Activated CD4-positive, alpha-beta T cell treated with anti-CD3 and anti-CD28 coated beads for 36 hours (primary cell): Measurements from ENCODE around the gene SLC35B2. TPM values are rescaled to one million over a fixed set of nuclear protein-coding genes. Genes with fewer than 3 reads are reported as not detected.

Experiments
- ATAC-seq: fragments of 200-7000 bp; cut with Tn5 transposase; one replicate; pipeline ENCODE4 v1.10.0; 2021; ENCODE audit warnings: mild to moderate bottlenecking, moderate library complexity
- CTCF ChIA-PET: fragments of 350-600 bp; sonication (Branson Sonifier 250); formaldehyde crosslinking; loops from one replicate; lab custom pipeline; 2021; ENCODE audit warnings: antibody characterized with exemption; lab: Charles Lee
- POLR2A ChIA-PET: fragments of 350-600 bp; sonication (Branson Sonifier 250); formaldehyde crosslinking; loops from one replicate; lab custom pipeline; 2021; ENCODE audit warnings: antibody characterized with exemption, inconsistent platforms; lab: Charles Lee
- DNase-seq: peaks from one replicate; pipeline ENCODE4 v3.0.0-alpha.2; 2020
- H3K27ac Mint-ChIP-seq: one replicate; pipeline ENCODE4 v1.8.0; 2021; ENCODE audit warnings: mixed read lengths
- H3K27me3 Mint-ChIP-seq: one replicate; pipeline ENCODE4 v1.8.0; 2021; ENCODE audit warnings: mixed read lengths
- H3K36me3 Mint-ChIP-seq: one replicate; pipeline ENCODE4 v1.8.0; 2021; ENCODE audit warnings: low read depth, mixed read lengths
- H3K4me1 Mint-ChIP-seq: one replicate; pipeline ENCODE4 v1.8.0; 2021; ENCODE audit warnings: mixed read lengths
- H3K4me3 Mint-ChIP-seq: one replicate; pipeline ENCODE4 v1.8.0; 2021; ENCODE audit warnings: mild to moderate bottlenecking, moderate library complexity, mixed read lengths
- H3K9me3 Mint-ChIP-seq: one replicate; pipeline ENCODE4 v1.8.0; 2021; ENCODE audit warnings: low read depth, mixed read lengths
- intact Hi-C, 2 experiments: fragments of 100-400 bp; cut with DNase I in 1 of 2; cut with micrococcal nuclease in 1 of 2; formaldehyde crosslinking; loops; one replicate each; pipeline versions ENCODE4 v1.14.2 to v1.15.1; 2022 to 2024; cut with DNase I, micrococcal nuclease
- total RNA-seq, 2 experiments: library from RNA; stranded (reverse); gene quantifications; one replicate each; pipeline ENCODE4 v1.2.3, GENCODE V29; 2021

Gene SLC35B2, protein sequence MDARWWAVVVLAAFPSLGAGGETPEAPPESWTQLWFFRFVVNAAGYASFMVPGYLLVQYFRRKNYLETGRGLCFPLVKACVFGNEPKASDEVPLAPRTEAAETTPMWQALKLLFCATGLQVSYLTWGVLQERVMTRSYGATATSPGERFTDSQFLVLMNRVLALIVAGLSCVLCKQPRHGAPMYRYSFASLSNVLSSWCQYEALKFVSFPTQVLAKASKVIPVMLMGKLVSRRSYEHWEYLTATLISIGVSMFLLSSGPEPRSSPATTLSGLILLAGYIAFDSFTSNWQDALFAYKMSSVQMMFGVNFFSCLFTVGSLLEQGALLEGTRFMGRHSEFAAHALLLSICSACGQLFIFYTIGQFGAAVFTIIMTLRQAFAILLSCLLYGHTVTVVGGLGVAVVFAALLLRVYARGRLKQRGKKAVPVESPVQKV
- total RNA-seq: 10 to 100 TPM; 14.1 TPM

DNA sequence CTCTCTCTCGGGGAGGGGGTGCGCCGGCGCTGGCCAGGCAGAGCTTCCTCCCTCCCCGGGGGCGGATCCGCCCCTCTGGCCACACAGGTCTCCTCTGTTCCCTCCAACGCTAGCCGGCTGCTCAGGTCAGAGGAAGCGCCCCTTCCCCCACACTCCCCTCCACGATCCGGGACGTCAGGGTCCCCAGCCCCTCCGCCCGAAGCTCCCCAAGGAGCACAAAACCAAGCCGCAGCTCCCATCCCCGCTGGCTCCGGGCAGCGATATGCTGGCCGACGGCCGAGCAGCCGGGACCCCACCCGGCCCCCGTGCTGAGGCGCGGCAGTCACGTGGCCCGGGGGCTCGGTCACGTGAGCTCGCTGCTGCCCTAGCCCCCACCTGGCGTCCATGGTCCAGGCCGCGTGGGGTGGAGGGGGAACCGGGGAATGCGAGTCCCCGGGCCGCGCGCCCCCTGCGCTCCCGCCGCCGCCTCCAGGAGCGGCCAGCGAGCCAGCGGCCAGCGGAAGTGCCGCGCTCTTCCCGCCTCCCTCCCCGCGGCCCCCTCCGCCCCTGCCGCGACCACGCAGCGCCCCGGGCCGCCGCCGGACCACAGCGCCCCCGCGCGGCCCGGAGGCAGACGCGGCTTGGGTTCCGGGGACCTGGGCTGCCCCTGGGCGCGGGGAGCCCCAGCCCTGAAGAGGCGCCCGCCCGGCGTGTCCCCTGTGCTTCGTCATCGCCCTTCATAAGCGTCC lies at the start of gene SLC35B2:
Gene SLC35B2, minus strand, starts transcription at position 504 of the 728 bp plus-strand sequence. Its CDS starts 118 bp downstream, at position 386.
- Mint-ChIP-seq H3K27ac (peak within 1 kb of the TSS; percentile 90), H3K9me3 (no peaks in the 10 kb centered on the region), H3K36me3 (peaks cover 49% of the 10 kb centered on the region), H3K27me3 (no peaks in the 10 kb centered on the region), H3K4me1 (peaks cover 56% of the 10 kb centered on the region), H3K4me3 (peak within 1 kb of the TSS; percentile 83)
- DNase-seq (peak; percentile 81), ATAC-seq (peak; percentile 72)
- intact Hi-C loops: loop anchor here (1.0 to 2.0 kb wide), 5 partner anchors 8 to 160 kb away; partner anchors contain the start of genes HSP90AB1 (in 2 of the 2), NFKBIE (in 2 of the 2) and SLC29A1 (in 1 of the 2)
- ChIA-PET CTCF (interaction anchor here (0.5 to 3.1 kb wide), 22 partner anchors 7 to 141 kb away, joined by 3 to 40 read pairs (median 4); partner anchors contain the start of genes AARS2, HSP90AB1 and SLC29A1), POLR2A (interaction anchor here (1.4 to 4.3 kb wide), 3 partner anchors 10 to 33 kb away, joined by 3 to 70 read pairs (median 28); partner anchors contain the start of genes HSP90AB1 and SLC29A1)

DNA sequence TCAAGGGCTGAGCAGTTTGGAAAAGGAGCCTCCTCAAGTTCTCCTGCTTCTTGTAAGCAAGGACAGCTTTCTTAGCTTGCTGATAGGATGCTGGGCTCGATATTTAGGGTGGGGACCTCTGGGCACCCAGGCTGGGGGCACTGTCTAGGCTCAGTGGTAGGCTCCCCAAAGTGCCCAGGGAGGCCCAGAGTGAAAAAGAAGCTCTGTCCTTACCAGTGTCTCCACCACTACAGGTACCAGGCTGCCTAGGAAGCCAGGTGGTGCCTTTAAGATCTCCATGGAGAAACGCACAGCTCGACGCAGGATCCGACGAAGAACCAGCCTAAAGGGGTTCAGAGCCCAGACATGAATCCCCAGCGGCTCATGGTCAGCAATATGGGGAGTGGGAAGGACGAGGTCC lies 49.4 kb upstream of the SLC35B2 start:
- intact Hi-C loops: no loop called here
- Mint-ChIP-seq H3K9me3 (no peaks in the 10 kb centered on the region), H3K27ac (no peak overlapping the region), H3K36me3 (peaks cover 43% of the 10 kb centered on the region), H3K4me3 (no peak overlapping the region), H3K4me1 (peaks cover 3% of the 10 kb centered on the region), H3K27me3 (no peaks in the 10 kb centered on the region)
- ChIA-PET CTCF (interaction anchor here (0.7 to 3.9 kb wide), 4 partner anchors 12 to 38 kb away, joined by 3 to 19 read pairs (median 4); no protein-coding TSS in a partner anchor), POLR2A (no interaction called here)
- no peak for ATAC-seq
- no peak for DNase-seq

DNA sequence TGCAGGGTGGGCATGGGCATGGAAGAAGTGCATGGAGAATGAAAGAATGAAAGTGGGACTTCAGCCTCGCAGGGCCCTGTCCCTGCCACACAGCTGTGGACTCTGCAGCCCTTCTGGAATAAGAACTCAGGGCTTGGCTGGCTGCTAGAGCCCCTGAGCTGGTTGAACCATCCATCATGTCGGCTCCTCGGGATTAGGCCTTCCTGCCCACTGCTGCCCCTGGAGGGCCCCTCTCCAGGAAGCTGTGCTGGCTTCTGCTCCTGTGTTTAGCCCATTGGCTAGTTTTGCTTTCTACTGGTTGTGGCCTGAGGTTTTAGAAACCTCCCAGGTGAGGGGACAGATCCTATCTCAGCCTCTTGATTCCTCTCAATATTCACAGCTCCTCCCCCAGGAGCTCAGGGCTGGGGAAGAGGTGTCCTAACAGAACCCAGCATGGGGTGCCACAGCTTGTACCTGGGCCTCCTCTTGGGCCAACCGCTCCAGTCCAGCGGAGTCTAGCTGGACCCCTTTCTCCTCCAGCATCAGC lies 47.9 kb upstream of the SLC35B2 start:
- ATAC-seq (no peak), DNase-seq (no peak)
- ChIA-PET POLR2A (interaction anchor here (0.6 to 1.5 kb wide), 3 partner anchors 9 to 296 kb away, joined by 3 to 4 read pairs (median 3); no protein-coding TSS in a partner anchor), CTCF (interaction anchor here (0.6 to 4.6 kb wide), 18 partner anchors 9 to 405 kb away, joined by 3 to 55 read pairs (median 3); partner anchors contain the start of genes AARS2, NFKBIE and TMEM151B)
- peaks cover 49% of the 10 kb centered on the region for H3K36me3 Mint-ChIP-seq
- H3K27ac Mint-ChIP-seq: no peak overlapping the region
- no peaks in the 10 kb centered on the region for H3K9me3 Mint-ChIP-seq
- H3K4me3 Mint-ChIP-seq: no peak overlapping the region
- no peaks in the 10 kb centered on the region for H3K4me1 Mint-ChIP-seq
- H3K27me3 Mint-ChIP-seq: no peaks in the 10 kb centered on the region
- intact Hi-C loops: loop anchor here in 1 of 2 experiments (2.0 kb wide), 1 partner anchor 36 kb away; no protein-coding TSS in a partner anchor

DNA sequence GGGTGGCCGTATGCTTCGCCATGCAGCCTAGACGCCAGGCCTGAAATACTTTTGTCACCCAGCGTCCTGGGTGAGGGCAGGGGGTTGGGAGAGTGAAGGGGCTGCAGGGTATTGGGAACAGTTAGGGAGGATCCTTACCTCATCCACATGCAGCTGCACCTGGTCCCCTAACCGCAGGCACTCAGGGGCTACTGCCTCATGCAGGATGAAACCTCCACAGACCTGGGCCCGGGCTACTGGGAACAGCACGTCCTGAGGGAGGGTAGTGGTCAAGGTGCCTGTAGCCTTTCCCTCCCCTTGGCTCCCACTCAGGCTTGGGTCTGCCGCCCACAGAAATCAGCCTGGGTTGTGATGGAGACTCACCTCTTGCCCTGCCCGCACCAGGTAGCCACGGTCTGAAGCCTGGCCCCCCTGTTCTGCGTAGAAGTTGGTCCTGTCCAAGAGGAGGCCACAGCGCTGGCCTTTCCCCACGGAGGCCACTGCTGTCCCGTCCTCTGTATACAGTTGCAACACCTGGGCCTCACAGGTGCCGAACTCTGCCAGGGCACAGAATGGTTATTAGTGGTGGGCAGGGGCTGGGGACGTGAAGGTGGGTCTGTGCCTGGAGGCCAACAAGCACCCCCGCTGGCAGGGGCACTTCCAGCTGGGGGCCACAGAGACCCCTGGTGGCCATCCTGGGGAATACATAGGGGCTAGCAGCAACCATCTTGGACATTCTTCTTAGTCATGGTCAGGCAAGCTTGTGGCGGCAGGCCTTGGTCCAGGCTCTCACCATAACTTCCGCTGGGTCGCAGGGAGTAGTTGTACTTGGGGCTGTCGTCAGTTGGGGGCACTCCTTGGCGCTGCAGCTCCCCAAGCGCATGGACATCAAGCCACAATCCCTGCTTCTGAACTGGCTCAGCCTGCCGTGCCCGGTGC lies 47.2 kb upstream of the SLC35B2 start:
- ATAC-seq: peak; percentile 71
- POLR2A ChIA-PET: interaction anchor here (0.9 to 1.5 kb wide), 2 partner anchors 8 to 38 kb away, joined by 3 to 4 read pairs; no protein-coding TSS in a partner anchor
- H3K4me3 Mint-ChIP-seq: no peak overlapping the region
- intact Hi-C loops: loop anchor here (1.0 to 2.0 kb wide), 2 partner anchors 36 kb away; no protein-coding TSS in a partner anchor
- CTCF ChIA-PET: interaction anchor here (0.6 to 4.6 kb wide), 16 partner anchors 9 to 404 kb away, joined by 3 to 55 read pairs (median 3); partner anchors contain the start of genes AARS2, NFKBIE and TMEM151B
- no peaks in the 10 kb centered on the region for H3K9me3 Mint-ChIP-seq
- DNase-seq: peak; percentile 60
- H3K36me3 Mint-ChIP-seq: peaks cover 46% of the 10 kb centered on the region
- H3K4me1 Mint-ChIP-seq: no peaks in the 10 kb centered on the region
- no peaks in the 10 kb centered on the region for H3K27me3 Mint-ChIP-seq
- H3K27ac Mint-ChIP-seq: no peak overlapping the region

DNA sequence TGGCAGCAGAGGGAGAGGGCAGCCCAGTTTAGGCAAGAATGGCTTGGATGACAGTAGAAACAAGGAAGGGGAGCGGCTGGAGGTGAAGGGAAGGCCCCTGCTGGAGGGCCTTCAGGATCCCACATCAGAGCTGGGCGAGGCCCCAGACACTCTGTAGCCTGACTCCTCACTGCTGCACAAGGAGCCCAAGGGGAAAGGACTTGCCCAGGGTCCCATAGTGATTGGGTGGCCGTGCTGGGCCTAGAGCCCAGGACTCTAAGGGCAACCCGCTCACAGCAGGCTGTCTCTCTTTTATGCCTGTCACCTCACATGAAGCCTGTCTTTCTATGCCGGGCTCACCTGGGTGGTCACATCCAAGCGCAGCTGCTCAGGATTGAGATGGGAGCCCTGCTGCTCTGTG lies 46.5 kb upstream of the SLC35B2 start:
- H3K9me3 Mint-ChIP-seq: no peaks in the 10 kb centered on the region
- ATAC-seq: no peak
- DNase-seq: no peak
- H3K27me3 Mint-ChIP-seq: no peaks in the 10 kb centered on the region
- no peaks in the 10 kb centered on the region for H3K4me1 Mint-ChIP-seq
- peaks cover 48% of the 10 kb centered on the region for H3K36me3 Mint-ChIP-seq
- H3K27ac Mint-ChIP-seq: no peak overlapping the region
- ChIA-PET CTCF (interaction anchor here (3.4 to 4.6 kb wide), 2 partner anchors 10 to 35 kb away, joined by 25 to 55 read pairs; partner anchors contain the start of genes AARS2 and TMEM151B), POLR2A (no interaction called here)
- intact Hi-C loops: loop anchor here (1.0 to 2.0 kb wide), 2 partner anchors 35 to 36 kb away; no protein-coding TSS in a partner anchor
- H3K4me3 Mint-ChIP-seq: no peak overlapping the region

DNA sequence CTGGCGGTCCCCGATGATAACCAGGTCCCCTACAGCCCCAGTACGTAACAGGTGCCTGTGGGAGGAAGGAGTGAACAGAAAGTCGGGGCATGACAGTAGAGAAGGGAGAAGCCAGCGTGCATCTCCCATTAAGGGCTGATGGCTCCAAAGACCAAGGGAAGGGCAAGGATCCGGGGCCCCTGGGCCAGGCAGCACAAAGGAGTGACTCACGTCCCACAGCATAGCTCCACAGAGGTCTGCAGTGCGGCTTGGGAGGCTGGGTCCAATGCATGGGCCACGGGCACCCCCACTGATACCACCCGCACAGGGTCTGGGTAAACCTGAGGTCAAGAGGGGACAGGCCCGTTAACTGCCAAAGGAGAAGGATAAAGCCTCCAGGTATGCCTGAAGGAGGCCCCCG lies 45.5 kb upstream of the SLC35B2 start:
- Mint-ChIP-seq H3K4me3 (no peak overlapping the region), H3K4me1 (no peaks in the 10 kb centered on the region), H3K27me3 (peaks cover 4% of the 10 kb centered on the region), H3K27ac (no peak overlapping the region), H3K9me3 (no peaks in the 10 kb centered on the region), H3K36me3 (peaks cover 48% of the 10 kb centered on the region)
- CTCF ChIA-PET: interaction anchor here (0.6 to 4.6 kb wide), 4 partner anchors 11 to 36 kb away, joined by 3 to 55 read pairs (median 14); partner anchors contain the start of genes AARS2 and TMEM151B
- no peak for ATAC-seq
- DNase-seq: no peak
- POLR2A ChIA-PET: no interaction called here
- intact Hi-C loops: no loop called here

DNA sequence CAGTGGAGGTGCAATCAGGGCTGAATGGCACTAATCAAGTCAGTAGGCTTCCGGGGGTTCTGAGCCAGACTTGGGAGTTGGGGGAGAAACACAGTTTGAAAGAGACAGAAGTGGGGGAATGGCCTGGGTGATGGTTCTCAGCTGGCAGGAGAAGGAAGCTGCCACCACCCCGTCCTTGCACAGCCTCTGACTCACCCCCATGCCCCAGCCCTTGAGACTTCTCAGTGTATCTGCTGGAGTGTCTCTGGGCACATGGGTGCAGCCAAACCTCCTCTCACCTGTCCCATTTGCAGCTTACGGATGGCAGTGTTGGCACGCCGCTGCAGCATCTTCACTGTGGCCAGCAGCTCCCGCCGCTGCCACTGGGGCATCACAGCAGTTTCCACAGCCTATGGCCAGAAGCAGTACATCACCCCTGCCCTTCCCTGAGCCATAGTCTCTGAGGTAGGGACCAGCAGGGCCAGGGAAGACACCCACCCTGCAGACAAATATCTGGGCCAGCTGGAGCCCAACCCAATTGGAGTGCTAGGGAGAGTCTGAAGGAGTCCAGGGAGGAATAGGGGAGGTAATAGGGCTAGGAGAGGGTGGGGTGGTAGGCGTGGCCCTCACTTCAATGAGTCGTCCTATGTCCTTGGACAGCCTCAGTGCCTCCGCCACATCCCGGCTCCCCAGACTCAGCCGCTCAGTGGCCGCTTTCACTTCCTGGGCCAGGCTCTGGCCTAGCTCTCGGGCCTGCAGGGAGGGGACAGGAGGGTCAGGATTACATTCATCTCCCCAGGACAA lies 44.6 kb upstream of the SLC35B2 start:
- H3K4me1 Mint-ChIP-seq: peaks cover 2% of the 10 kb centered on the region
- H3K9me3 Mint-ChIP-seq: no peaks in the 10 kb centered on the region
- ChIA-PET CTCF (interaction anchor here (0.7 to 4.6 kb wide), 4 partner anchors 11 to 756 kb away, joined by 3 to 55 read pairs (median 4); partner anchors contain the start of genes AARS2 and TMEM151B), POLR2A (no interaction called here)
- H3K36me3 Mint-ChIP-seq: peaks cover 43% of the 10 kb centered on the region
- peaks cover 6% of the 10 kb centered on the region for H3K27me3 Mint-ChIP-seq
- intact Hi-C loops: no loop called here
- no peak for ATAC-seq
- no peak overlapping the region for H3K27ac Mint-ChIP-seq
- no peak for DNase-seq
- H3K4me3 Mint-ChIP-seq: no peak overlapping the region

DNA sequence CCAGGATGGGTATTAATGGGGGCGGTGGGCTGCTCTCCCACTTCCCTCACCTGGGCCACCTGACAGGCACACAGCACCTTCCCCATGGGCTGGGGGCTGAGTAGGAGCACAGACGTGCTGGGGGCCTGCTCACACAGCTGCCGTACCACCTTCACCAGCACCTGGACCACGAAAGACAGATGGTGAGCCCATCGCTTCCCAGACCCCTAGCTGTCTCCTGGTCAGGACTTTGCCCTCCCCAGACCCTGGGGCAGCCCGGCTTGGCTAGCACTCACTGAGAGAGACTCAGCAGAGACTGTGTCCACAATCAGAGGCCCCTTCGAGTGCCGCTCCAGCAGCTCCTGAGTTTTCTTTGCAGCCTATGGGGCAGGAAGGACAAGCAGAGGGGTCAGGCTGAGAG lies 43.8 kb upstream of the SLC35B2 start:
- ChIA-PET POLR2A (no interaction called here), CTCF (interaction anchor here (0.7 to 1.9 kb wide), 3 partner anchors 12 to 755 kb away, joined by 3 to 5 read pairs (median 3); partner anchors contain the start of gene AARS2)
- H3K27me3 Mint-ChIP-seq: peaks cover 13% of the 10 kb centered on the region
- H3K27ac Mint-ChIP-seq: no peak overlapping the region
- ATAC-seq: no peak
- no peaks in the 10 kb centered on the region for H3K9me3 Mint-ChIP-seq
- DNase-seq: no peak
- intact Hi-C loops: no loop called here
- H3K4me3 Mint-ChIP-seq: no peak overlapping the region
- peaks cover 6% of the 10 kb centered on the region for H3K4me1 Mint-ChIP-seq
- peaks cover 40% of the 10 kb centered on the region for H3K36me3 Mint-ChIP-seq

DNA sequence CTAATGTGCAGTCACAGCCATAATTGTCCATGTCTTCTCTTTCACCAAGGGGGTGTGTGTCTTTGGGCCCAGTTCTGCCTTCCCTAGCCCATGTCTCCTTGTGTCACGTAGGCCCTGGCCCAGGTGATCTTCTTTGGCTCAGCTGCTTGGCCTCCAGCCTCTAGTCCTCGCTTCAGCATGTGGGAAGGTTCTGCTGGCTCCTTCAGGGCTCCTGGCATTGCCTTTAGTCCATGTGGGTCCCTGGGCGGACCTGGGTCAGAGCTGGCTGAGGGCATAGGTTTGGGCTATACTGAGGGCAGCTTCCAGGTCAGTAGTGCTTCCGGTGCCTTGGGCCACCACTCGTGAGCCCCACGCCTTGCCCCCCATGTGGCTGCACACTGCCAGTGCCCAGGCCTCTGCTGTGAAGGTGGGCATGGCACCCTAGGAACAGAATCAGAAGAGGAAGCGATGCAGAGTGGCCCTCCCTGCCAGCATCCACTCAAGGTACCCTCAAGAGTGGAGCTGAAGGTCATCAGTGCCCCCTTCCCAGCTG lies 43.0 kb upstream of the SLC35B2 start:
- ATAC-seq: no peak
- H3K4me1 Mint-ChIP-seq: peaks cover 6% of the 10 kb centered on the region
- H3K4me3 Mint-ChIP-seq: no peak overlapping the region
- H3K27me3 Mint-ChIP-seq: peaks cover 17% of the 10 kb centered on the region
- intact Hi-C loops: no loop called here
- H3K36me3 Mint-ChIP-seq: peaks cover 36% of the 10 kb centered on the region
- POLR2A ChIA-PET: no interaction called here
- CTCF ChIA-PET: interaction anchor here (1.9 kb wide), 1 partner anchor 12 kb away, joined by 5 read pairs; the partner anchor contains the start of gene AARS2
- H3K9me3 Mint-ChIP-seq: no peaks in the 10 kb centered on the region
- DNase-seq: no peak
- no peak overlapping the region for H3K27ac Mint-ChIP-seq
